C4-2B (cell line): ENCODE results near the gene RPAP2.

Source experiments
- CTCF ChIP-seq: fragments of 450-650 bp; conservative IDR thresholded peaks from 2 replicates; pipeline ENCODE4 v1.5.1; 2017; ENCODE audit warnings: mild to moderate bottlenecking
- ZFX ChIP-seq: fragments of 450-650 bp; IDR thresholded peaks from 2 replicates; pipeline ENCODE4 v1.6.1; 2017

GRCh38 chr1:92262516-92262915 lies 36.3 kb upstream of the RPAP2 start:
- no peak for TF ChIP-seq CTCF
- TF ChIP-seq ZFX, result no peak
